ENCODE data around the gene FNDC3A.
A peak's percentile ranks its signal among the peaks of the same experiment; 100 is the strongest.
"Not testable (repeated sequence)": the region's sequence is repeated elsewhere in the genome, so short reads cannot be mapped to it uniquely, and the experiment has no call there.

The FNDC3A gene

DNA sequence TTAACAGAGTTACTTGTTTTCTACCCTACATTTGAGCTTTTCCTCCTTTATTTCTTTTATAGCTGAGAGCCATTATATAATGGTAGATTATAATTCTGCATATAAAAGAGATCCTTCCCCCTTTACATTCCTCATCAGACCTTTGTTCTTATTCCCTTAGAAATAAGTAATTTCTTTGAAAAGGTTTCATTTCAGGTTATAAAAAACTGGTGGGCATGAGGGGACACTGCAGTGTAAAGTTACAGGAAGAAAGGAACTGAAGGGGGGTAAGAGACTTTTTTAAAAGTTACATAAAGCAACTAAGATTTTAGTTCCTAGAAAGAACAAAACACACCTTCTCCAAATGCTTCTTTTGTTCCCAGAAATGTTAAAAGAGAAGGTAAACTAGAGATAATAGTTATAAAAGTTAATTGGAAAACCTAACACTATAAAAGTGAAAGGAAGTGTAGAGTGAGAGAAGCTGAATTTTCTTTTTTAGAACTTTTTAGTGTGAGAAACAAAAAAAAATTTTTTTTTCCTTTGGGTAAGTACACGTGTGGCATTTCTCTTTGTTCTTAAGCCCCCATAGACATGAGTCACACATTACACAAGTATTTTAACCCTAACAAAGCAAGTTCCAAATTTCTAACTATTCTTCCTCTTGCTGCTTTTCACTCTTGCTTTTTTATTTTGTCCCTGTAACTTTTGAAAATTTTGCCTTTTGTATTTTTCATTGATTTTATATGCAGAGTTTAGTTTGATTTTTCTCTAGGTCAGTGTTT, 138.0 kb downstream of the FNDC3A start:
- no peak overlapping the region for H3K27ac ChIP-seq
- H3K4me3 ChIP-seq (ENCODE audit: low read depth, low read length), result no peak overlapping the region
- no peaks in the 10 kb centered on the region for H3K36me3 ChIP-seq (ENCODE audit: control insufficient read depth, insufficient read depth, low read length)
- H3K9ac ChIP-seq, result no peak overlapping the region
- H3K4me1 ChIP-seq, result no peaks in the 10 kb centered on the region
- no peaks in the 10 kb centered on the region for H3K79me2 ChIP-seq
- H3K4me2 ChIP-seq (ENCODE audit: low read length), result no peak overlapping the region
- no peaks in the 10 kb centered on the region for H3K9me3 ChIP-seq (ENCODE audit: control insufficient read depth, low read length)
- no peaks in the 10 kb centered on the region for H3K27me3 ChIP-seq (ENCODE audit: control insufficient read depth, insufficient read depth, low read length)
- no peak overlapping the region for H2AFZ ChIP-seq
- TF ChIP-seq, protein P1, sequence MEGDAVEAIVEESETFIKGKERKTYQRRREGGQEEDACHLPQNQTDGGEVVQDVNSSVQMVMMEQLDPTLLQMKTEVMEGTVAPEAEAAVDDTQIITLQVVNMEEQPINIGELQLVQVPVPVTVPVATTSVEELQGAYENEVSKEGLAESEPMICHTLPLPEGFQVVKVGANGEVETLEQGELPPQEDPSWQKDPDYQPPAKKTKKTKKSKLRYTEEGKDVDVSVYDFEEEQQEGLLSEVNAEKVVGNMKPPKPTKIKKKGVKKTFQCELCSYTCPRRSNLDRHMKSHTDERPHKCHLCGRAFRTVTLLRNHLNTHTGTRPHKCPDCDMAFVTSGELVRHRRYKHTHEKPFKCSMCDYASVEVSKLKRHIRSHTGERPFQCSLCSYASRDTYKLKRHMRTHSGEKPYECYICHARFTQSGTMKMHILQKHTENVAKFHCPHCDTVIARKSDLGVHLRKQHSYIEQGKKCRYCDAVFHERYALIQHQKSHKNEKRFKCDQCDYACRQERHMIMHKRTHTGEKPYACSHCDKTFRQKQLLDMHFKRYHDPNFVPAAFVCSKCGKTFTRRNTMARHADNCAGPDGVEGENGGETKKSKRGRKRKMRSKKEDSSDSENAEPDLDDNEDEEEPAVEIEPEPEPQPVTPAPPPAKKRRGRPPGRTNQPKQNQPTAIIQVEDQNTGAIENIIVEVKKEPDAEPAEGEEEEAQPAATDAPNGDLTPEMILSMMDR (IDR thresholded peaks at IDR 0.05), result no peak

GRCh38 chr13:49116873-49117272, 141.2 kb downstream of the FNDC3A start:
- H3K9me3 ChIP-seq (ENCODE audit: control insufficient read depth, low read length), result no peaks in the 10 kb centered on the region
- H3K79me2 ChIP-seq, result no peaks in the 10 kb centered on the region
- H3K4me3 ChIP-seq (ENCODE audit: low read depth, low read length), result no peak overlapping the region
- H2AFZ ChIP-seq, result no peak overlapping the region
- TF ChIP-seq, protein P1 (IDR thresholded peaks at IDR 0.05), result no peak
- H3K36me3 ChIP-seq (ENCODE audit: control insufficient read depth, insufficient read depth, low read length), result no peaks in the 10 kb centered on the region
- H3K27ac ChIP-seq, result no peak overlapping the region
- H3K27me3 ChIP-seq (ENCODE audit: control insufficient read depth, insufficient read depth, low read length), result no peaks in the 10 kb centered on the region
- no peak overlapping the region for H3K9ac ChIP-seq
- H3K4me2 ChIP-seq (ENCODE audit: low read length), result no peak overlapping the region
- H3K4me1 ChIP-seq, result no peaks in the 10 kb centered on the region

DNA sequence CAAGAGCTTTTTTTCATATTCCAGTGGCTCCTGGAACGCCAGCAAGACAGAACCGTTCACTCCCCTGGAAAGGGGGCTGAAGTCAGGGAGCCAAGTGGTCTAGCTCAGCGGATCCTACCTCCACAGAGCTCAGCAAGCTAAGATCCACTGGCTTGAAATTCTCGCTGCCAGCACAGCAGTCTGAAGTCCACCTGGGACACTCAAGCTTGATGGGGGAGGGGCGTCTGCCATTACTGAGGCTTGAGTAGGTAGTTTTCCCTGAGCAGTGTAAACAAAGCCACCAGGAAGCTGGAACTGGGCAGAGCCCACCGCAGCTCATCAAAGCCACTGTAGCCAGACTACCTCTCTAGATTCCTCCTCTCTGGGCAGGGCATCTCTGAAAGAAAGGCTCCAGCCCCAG, 142.7 kb downstream of the FNDC3A start:
- H3K27me3 ChIP-seq (ENCODE audit: control insufficient read depth, insufficient read depth, low read length); H3K36me3 ChIP-seq (ENCODE audit: control insufficient read depth, insufficient read depth, low read length); H3K9ac ChIP-seq; H3K27ac ChIP-seq; H3K9me3 ChIP-seq (ENCODE audit: control insufficient read depth, low read length); H3K79me2 ChIP-seq; H3K4me1 ChIP-seq; H3K4me3 ChIP-seq (ENCODE audit: low read depth, low read length); H2AFZ ChIP-seq; H3K4me2 ChIP-seq (ENCODE audit: low read length): not testable (repeated sequence)

DNA sequence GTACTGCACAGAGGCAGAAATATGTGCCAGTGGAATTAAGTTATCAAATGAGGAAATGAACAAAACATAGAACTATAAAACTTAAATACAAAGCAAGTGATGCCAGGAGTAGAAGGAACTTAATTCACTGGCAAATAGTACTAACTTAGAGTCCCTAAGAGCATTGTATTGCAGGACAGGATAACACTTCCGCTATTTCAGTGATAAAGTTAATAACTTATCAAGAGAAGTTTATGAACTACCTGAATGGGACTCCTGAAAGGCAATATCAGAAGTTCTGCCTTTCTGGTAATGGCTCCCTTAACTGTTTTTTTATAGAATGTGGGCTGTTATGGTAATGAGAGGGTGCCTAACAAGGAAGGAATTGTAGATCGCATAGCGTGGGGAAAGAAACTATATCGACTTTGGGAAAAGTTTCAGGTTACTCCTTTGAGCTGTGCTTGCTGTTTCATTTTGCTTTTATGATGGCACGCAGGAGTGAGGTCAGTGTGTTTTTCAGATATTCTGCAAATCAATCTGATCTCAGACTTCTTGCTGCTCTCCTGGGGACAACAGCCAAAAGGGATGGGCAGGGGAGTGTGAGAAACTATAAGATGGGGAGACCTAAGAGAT, 149.1 kb downstream of the FNDC3A start:
- H3K27ac ChIP-seq, result no peak overlapping the region
- TF ChIP-seq, protein P1 (IDR thresholded peaks at IDR 0.05), result no peak
- H2AFZ ChIP-seq, result no peak overlapping the region
- H3K27me3 ChIP-seq (ENCODE audit: control insufficient read depth, insufficient read depth, low read length), result no peaks in the 10 kb centered on the region
- no peaks in the 10 kb centered on the region for H3K9me3 ChIP-seq (ENCODE audit: control insufficient read depth, low read length)
- H3K79me2 ChIP-seq, result no peaks in the 10 kb centered on the region
- H3K9ac ChIP-seq, result no peak overlapping the region
- no peaks in the 10 kb centered on the region for H3K4me1 ChIP-seq
- H3K4me2 ChIP-seq (ENCODE audit: low read length), result peak overlapping the region; percentile 16
- no peaks in the 10 kb centered on the region for H3K36me3 ChIP-seq (ENCODE audit: control insufficient read depth, insufficient read depth, low read length)
- H3K4me3 ChIP-seq (ENCODE audit: low read depth, low read length), result no peak overlapping the region

DNA sequence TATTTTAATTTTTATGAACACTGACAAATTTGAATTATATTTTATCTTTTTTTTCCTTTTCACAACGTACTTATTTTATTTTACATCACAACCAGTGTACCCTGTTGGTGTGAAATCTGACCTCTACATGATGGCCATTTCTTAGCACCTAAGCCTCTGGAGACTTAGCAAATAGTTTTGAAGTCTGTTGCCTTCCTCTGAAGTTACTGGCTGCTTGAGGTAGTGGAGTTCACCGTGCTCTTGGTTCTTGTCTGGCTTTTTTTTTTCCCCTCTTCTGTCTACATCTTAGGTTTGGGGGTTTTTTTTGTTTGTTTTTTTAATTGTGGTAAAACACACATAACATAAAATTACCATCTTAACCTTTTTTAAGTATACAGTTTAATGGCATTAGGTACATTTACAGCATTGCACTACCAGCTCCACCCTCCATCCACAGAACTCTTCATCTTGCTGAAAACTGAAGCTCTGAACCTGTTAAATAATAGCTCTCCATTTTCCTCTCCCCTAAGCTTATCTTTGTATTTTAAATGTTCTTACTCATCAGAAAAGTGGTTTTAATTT, 150.3 kb downstream of the FNDC3A start:
- TF ChIP-seq, protein P1 (IDR thresholded peaks at IDR 0.05), result no peak
- Histone ChIP-seq H3K4me2 (ENCODE audit: low read length) (no peak overlapping the region), H3K4me1 (no peaks in the 10 kb centered on the region), H3K9ac (no peak overlapping the region), H2AFZ (no peak overlapping the region), H3K27me3 (ENCODE audit: control insufficient read depth, insufficient read depth, low read length) (no peaks in the 10 kb centered on the region), H3K4me3 (ENCODE audit: low read depth, low read length) (no peak overlapping the region), H3K9me3 (ENCODE audit: control insufficient read depth, low read length) (no peaks in the 10 kb centered on the region), H3K27ac (no peak overlapping the region), H3K36me3 (ENCODE audit: control insufficient read depth, insufficient read depth, low read length) (no peaks in the 10 kb centered on the region), H3K79me2 (no peaks in the 10 kb centered on the region)
